HEK293 (cell line): ENCODE results near the gene PACRG.

ENCODE experiments used
- CTCF ChIP-seq: fragments of 450-650 bp; formaldehyde crosslinking; IDR thresholded peaks from 2 replicates; pipeline ENCODE4 v1.5.1; 2016; ENCODE audit warnings: missing biosample characterization, missing genetic modification characterization
- GLI2 ChIP-seq: fragments of 450-650 bp; formaldehyde crosslinking; IDR thresholded peaks from 2 replicates; pipeline ENCODE4; 2017; ENCODE audit warnings: missing biosample characterization, missing genetic modification characterization, low read depth, borderline replicate concordance
- MZF1 ChIP-seq: fragments of 450-650 bp; formaldehyde crosslinking; IDR thresholded peaks from 2 replicates; pipeline ENCODE4 v1.5.1; 2017; ENCODE audit warnings: missing biosample characterization, missing genetic modification characterization, borderline replicate concordance
- ZNF140 ChIP-seq: fragments of 450-650 bp; formaldehyde crosslinking; IDR thresholded peaks from 2 replicates; pipeline ENCODE4 v1.5.1; 2016; ENCODE audit warnings: missing biosample characterization, missing genetic modification characterization
- ZNF266 ChIP-seq: fragments of 450-650 bp; formaldehyde crosslinking; IDR thresholded peaks from 2 replicates; pipeline ENCODE4 v1.5.1; 2016; ENCODE audit warnings: missing biosample characterization, missing genetic modification characterization, low read depth
- ZNF449 ChIP-seq: fragments of 450-650 bp; formaldehyde crosslinking; IDR thresholded peaks from 2 replicates; pipeline ENCODE4 v1.5.1; 2017; ENCODE audit warnings: missing biosample characterization, mild to moderate bottlenecking, missing genetic modification characterization, moderate library complexity
- ZNF548 ChIP-seq: fragments of 450-650 bp; formaldehyde crosslinking; IDR thresholded peaks from 2 replicates; pipeline ENCODE4 v1.5.1; 2016; ENCODE audit warnings: missing biosample characterization, missing genetic modification characterization
- ZNF658 ChIP-seq: fragments of 450-650 bp; formaldehyde crosslinking; IDR thresholded peaks from 2 replicates; pipeline ENCODE4; 2016; ENCODE audit warnings: missing biosample characterization, missing genetic modification characterization

- TF ChIP-seq CTCF (tag by site-specific recombination), result no peak
- no peak for TF ChIP-seq GLI2
- TF ChIP-seq MZF1, result no peak
- TF ChIP-seq ZNF658, result no peak
- TF ChIP-seq ZNF266, result no peak
- no peak for TF ChIP-seq ZNF548 (tag by site-specific recombination)
- no peak for TF ChIP-seq ZNF140
- TF ChIP-seq ZNF449 (tag by site-specific recombination), result no peak
Observed at GRCh38 chr6:163260111-163260895, 532.5 kb downstream of the PACRG start.
